Nephron progenitor cell (in vitro differentiated cells): Measurements from ENCODE around the gene GIT1.

ENCODE experiments used
- DNase-seq: peaks from one replicate; pipeline ENCODE4 v3.0.0; 2021
- H3K27ac Mint-ChIP-seq: 2 replicates; pipeline ENCODE4 v1.8.0; 2021; ENCODE audit warnings: mild to moderate bottlenecking, moderate library complexity, mixed read lengths
- H3K27me3 Mint-ChIP-seq: 2 replicates; pipeline ENCODE4 v1.8.0; 2021; ENCODE audit warnings: mild to moderate bottlenecking, low read depth, mixed read lengths; ENCODE audit not compliant: poor library complexity
- H3K36me3 Mint-ChIP-seq: 2 replicates; pipeline ENCODE4 v1.8.0; 2021; ENCODE audit warnings: low read depth, mixed read lengths
- H3K4me1 Mint-ChIP-seq: 2 replicates; pipeline ENCODE4 v1.8.0; 2021; ENCODE audit warnings: mixed read lengths
- H3K4me3 Mint-ChIP-seq: 2 replicates; pipeline ENCODE4 v1.8.0; 2021; ENCODE audit warnings: mild to moderate bottlenecking, moderate library complexity, mixed read lengths
- H3K9me3 Mint-ChIP-seq: 2 replicates; pipeline ENCODE4 v1.8.0; 2021; ENCODE audit warnings: mild to moderate bottlenecking, moderate library complexity, mixed read lengths
- TF ChIP-seq, protein P1 (sequence below): fragments of 200-600 bp; sonication (generic); IDR thresholded peaks from 2 replicates; pipeline ENCODE4 v1.5.0; 2021; ENCODE audit warnings: antibody characterized with exemption

The GIT1 gene

GRCh38 chr17:29593591-29594518 is 4.4 kb upstream of the GIT1 start:
- peak; percentile 57 for DNase-seq
- Mint-ChIP-seq H3K4me1 (peaks cover 75% of the 10 kb centered on the region), H3K9me3 (no peaks in the 10 kb centered on the region), H3K27ac (no peak overlapping the region), H3K27me3 (peaks cover 13% of the 10 kb centered on the region), H3K36me3 (no peaks in the 10 kb centered on the region), H3K4me3 (peak overlapping the region; percentile 77)
- TF ChIP-seq, protein P1, sequence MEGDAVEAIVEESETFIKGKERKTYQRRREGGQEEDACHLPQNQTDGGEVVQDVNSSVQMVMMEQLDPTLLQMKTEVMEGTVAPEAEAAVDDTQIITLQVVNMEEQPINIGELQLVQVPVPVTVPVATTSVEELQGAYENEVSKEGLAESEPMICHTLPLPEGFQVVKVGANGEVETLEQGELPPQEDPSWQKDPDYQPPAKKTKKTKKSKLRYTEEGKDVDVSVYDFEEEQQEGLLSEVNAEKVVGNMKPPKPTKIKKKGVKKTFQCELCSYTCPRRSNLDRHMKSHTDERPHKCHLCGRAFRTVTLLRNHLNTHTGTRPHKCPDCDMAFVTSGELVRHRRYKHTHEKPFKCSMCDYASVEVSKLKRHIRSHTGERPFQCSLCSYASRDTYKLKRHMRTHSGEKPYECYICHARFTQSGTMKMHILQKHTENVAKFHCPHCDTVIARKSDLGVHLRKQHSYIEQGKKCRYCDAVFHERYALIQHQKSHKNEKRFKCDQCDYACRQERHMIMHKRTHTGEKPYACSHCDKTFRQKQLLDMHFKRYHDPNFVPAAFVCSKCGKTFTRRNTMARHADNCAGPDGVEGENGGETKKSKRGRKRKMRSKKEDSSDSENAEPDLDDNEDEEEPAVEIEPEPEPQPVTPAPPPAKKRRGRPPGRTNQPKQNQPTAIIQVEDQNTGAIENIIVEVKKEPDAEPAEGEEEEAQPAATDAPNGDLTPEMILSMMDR: no peak

DNA sequence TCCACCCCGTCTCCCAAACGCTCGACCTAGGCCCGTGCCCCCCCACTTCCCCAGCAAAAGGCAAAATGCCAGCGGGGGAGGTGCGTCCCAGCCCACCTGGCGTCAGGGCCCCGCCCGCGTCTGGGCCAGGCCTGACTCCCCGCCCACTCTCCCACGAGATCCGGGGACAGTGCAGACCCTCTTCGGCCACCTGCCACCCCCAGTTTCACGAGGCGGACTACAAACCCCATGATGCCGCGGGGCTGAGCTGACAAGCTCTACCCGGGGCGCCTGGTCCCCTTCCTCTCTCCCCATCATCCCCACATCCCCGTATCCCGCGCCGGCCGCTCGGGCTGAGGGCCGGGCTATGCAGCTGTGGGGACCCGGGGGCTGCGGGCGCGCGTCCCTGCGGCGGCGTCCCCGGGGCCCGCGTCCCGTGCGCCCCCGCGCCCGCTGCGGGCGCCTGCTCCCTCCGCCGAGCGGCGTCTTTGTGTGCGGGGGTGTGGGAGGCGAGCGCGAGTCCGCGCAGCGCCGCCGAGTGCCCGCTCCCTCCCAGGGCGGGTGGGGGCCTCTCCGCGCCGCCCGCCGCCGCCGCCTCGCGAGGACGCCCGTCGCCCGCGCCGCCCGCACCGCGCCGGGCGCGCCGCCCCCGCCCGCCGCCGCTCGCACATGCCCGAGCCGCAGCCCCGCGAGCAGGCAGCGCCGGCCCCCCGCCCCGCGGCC is 3.6 kb upstream of the GIT1 start, which contains the start of gene ANKRD13B:
Gene ANKRD13B, plus strand, starts transcription at position 283 of the 702 bp plus-strand sequence. CDS start 490 bp downstream, outside the sequence.
- Mint-ChIP-seq H3K9me3 (no peaks in the 10 kb centered on the region), H3K4me3 (peak within 1 kb of the TSS; percentile 84), H3K36me3 (no peaks in the 10 kb centered on the region), H3K27ac (no peak within 1 kb of the TSS), H3K27me3 (peaks cover 13% of the 10 kb centered on the region), H3K4me1 (peaks cover 74% of the 10 kb centered on the region)
- TF ChIP-seq, protein P1: no peak
- DNase-seq: peak; percentile 55

GRCh38 chr17:29591737-29592608 is 2.5 kb upstream of the GIT1 start:
- peak; percentile 99 for DNase-seq
- Mint-ChIP-seq H3K4me1 (peaks cover 72% of the 10 kb centered on the region), H3K9me3 (no peaks in the 10 kb centered on the region), H3K27ac (no peak overlapping the region), H3K36me3 (no peaks in the 10 kb centered on the region), H3K27me3 (peaks cover 13% of the 10 kb centered on the region), H3K4me3 (peak overlapping the region; percentile 84)
- TF ChIP-seq, protein P1: peak; percentile 99

DNA sequence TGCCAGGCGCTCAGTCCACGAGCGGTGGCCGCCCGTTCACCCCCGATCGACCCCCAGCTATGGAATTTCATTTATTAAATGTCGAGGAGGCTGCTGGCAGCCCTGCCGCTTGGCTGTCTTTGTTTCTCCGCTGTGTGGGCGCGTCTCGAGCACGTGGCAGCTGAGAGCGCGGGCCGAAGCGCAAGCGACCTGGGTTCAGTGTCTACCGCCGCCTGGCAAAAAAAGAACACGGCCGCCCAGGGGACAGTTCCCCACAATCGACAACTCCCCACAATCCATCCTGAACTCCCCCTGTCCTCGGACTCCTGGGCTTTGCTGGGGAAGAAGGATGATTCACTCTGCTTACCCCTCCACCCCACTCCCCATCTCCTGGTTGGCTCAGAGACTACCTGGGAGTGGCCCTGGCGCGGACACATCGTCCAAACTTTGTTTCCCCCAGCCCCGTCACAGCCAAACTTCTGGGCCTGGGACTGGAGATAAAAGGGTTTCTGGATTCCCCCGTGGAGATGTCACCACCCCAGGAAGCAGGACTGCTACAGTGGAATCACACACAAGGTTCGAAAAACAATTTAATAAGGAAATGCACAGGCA is 1.8 kb upstream of the GIT1 start:
- Mint-ChIP-seq H3K27me3 (peaks cover 13% of the 10 kb centered on the region), H3K4me1 (peaks cover 67% of the 10 kb centered on the region), H3K9me3 (no peaks in the 10 kb centered on the region), H3K4me3 (peak overlapping the region; percentile 84), H3K27ac (no peak overlapping the region), H3K36me3 (no peaks in the 10 kb centered on the region)
- peak; percentile 54 for DNase-seq
- TF ChIP-seq, protein P1: no peak

DNA sequence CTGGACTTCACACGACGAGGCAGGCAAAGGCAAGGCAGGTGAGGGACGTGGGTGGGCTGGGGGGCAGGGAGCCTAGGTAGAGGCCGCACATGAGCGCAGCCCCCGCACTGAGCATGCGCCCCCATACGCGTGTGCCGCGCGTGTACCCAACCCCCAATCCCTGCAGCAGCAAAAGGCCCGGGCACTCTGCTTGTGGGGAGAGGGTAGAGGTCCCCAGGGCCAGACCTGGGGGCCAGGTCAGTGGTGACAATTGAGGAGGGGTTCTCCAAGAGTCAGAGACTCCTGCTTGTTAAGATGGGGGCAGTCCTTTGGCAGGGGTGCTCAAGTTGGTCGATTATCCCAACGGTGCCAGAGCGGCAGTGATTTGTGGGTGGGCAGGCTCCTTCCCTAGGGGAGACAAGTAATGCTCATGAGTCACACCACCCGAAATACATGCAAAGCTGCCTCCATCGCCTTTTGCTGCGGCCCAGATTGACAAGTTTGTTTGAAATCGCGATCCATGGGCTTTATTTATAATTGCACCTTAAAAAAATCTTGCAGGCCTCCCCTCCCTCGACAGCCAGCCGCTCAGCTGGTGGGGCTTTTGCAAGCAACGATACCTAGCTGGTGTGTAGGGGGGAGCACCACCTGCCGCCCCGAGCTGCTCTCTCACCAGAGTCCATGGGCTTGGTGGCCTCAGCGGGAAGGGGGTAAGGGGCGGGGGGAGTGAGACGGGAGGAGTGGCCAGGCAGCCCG is 1.1 kb upstream of the GIT1 start:
- peak overlapping the region; percentile 84 for H3K4me3 Mint-ChIP-seq
- H3K9me3 Mint-ChIP-seq: no peaks in the 10 kb centered on the region
- peak; percentile 26 for DNase-seq
- no peak overlapping the region for H3K27ac Mint-ChIP-seq
- H3K27me3 Mint-ChIP-seq: peaks cover 13% of the 10 kb centered on the region
- TF ChIP-seq, protein P1: no peak
- H3K36me3 Mint-ChIP-seq: no peaks in the 10 kb centered on the region
- peaks cover 65% of the 10 kb centered on the region for H3K4me1 Mint-ChIP-seq
